ENCODE results near the gene CAP2. TPM values are rescaled to one million over a fixed set of nuclear protein-coding genes. Genes with fewer than 3 reads are reported as not detected.
A peak's percentile ranks its signal among the peaks of the same experiment; 100 is the strongest.

The CAP2 gene
- total and polyA plus RNA-seq, 12 donors = 1.3 to 21.9 (median 11.9) TPM

DNA sequence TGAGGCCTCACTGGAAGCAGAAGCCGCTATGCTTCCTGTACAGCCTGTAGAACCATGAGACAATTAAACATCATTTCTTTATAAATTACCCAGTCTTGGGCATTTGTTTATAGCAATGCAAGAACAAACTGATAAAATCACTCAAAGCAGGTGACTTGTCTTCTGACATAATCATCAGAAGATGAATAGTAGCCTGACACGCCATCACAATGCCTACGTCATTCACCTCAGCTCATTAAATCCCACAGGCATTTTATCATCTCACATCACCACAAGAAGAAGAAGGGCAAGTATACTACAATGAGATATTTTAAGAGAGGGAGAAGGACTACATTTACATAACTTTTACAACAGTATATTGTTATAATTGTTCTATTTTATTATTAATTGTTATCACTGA is 3.1 kb upstream of the CAP2 start:
- peaks cover 7 to 23% of the 10 kb centered on the region in 2 donors for H3K4me1 ChIP-seq (replicated peaks in 1 of 2)
- TF ChIP-seq, protein P1, sequence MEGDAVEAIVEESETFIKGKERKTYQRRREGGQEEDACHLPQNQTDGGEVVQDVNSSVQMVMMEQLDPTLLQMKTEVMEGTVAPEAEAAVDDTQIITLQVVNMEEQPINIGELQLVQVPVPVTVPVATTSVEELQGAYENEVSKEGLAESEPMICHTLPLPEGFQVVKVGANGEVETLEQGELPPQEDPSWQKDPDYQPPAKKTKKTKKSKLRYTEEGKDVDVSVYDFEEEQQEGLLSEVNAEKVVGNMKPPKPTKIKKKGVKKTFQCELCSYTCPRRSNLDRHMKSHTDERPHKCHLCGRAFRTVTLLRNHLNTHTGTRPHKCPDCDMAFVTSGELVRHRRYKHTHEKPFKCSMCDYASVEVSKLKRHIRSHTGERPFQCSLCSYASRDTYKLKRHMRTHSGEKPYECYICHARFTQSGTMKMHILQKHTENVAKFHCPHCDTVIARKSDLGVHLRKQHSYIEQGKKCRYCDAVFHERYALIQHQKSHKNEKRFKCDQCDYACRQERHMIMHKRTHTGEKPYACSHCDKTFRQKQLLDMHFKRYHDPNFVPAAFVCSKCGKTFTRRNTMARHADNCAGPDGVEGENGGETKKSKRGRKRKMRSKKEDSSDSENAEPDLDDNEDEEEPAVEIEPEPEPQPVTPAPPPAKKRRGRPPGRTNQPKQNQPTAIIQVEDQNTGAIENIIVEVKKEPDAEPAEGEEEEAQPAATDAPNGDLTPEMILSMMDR (IDR thresholded peaks at IDR 0.05) = no peak
- TF ChIP-seq POLR2A (IDR thresholded peaks at IDR 0.05) = no peak
- DNase-seq = no peak
- no peaks in the 10 kb centered on the region for H3K36me3 ChIP-seq (replicated peaks in 1 of 2)
- WGBS, 4 donors = 90 to 97% (median 93%) methylated on average over 3 of the region's 3 CpGs
- no peaks in the 10 kb centered on the region for H3K9me3 ChIP-seq (replicated peaks in 1 of 3)
- intact Hi-C loops (cut with DNase I) = no loop called here
- H3K27ac ChIP-seq = no peak overlapping the region
- no peaks in the 10 kb centered on the region for H3K27me3 ChIP-seq
- no peak overlapping the region for H3K4me3 ChIP-seq

- intact Hi-C loops (cut with DNase I) = no loop called here
- H3K4me1 ChIP-seq (replicated peaks in 1 of 2) = peaks cover 11 to 25% of the 10 kb centered on the region in 2 donors
- H3K4me3 ChIP-seq = no peak overlapping the region
- no peak overlapping the region for H3K27ac ChIP-seq
- no peaks in the 10 kb centered on the region for H3K36me3 ChIP-seq (replicated peaks in 1 of 2)
- H3K9me3 ChIP-seq (replicated peaks in 1 of 3) = no peaks in the 10 kb centered on the region
- 87 to 97% (median 95%) methylated on average over 2 of the region's 2 CpGs for WGBS, 4 donors
- TF ChIP-seq, protein P1 (IDR thresholded peaks at IDR 0.05) = no peak
- TF ChIP-seq POLR2A (IDR thresholded peaks at IDR 0.05) = no peak
- no peaks in the 10 kb centered on the region for H3K27me3 ChIP-seq
- no peak for DNase-seq
Observed at GRCh38 chr6:17391976-17392375, 1.4 kb upstream of the CAP2 start.

GRCh38 chr6:17393892-17394631 is 667 bp downstream of the CAP2 start:
- Histone ChIP-seq H3K9me3 (replicated peaks in 1 of 3) (no peaks in the 10 kb centered on the region), H3K36me3 (replicated peaks in 1 of 2) (no peaks in the 10 kb centered on the region), H3K4me1 (replicated peaks in 1 of 2) (peaks cover 11 to 25% of the 10 kb centered on the region in 2 donors), H3K27ac (peak overlapping the region; percentile 38 to 87 (median 76)), H3K27me3 (no peaks in the 10 kb centered on the region), H3K4me3 (peak overlapping the region in 3 of 4 donors; percentile 22 to 74 (median 67))
- peak; percentile 52 to 75 (median 71) for DNase-seq
- 1 to 2% (median 1%) methylated on average over 11 to 50 of the region's 55 CpGs for WGBS, 4 donors
- intact Hi-C loops (cut with DNase I) = no loop called here
- TF ChIP-seq, protein P1 (IDR thresholded peaks at IDR 0.05) = no peak
- peak in 1 of 2 donors; percentile 69 for TF ChIP-seq POLR2A (IDR thresholded peaks at IDR 0.05)

- H3K27me3 ChIP-seq = no peaks in the 10 kb centered on the region
- H3K27ac ChIP-seq = no peak overlapping the region
- no peak overlapping the region for H3K4me3 ChIP-seq
- H3K36me3 ChIP-seq (replicated peaks in 1 of 2) = no peaks in the 10 kb centered on the region
- no peak for TF ChIP-seq POLR2A (IDR thresholded peaks at IDR 0.05)
- TF ChIP-seq, protein P1 (IDR thresholded peaks at IDR 0.05) = no peak
- no peaks in the 10 kb centered on the region for H3K9me3 ChIP-seq (replicated peaks in 1 of 3)
- WGBS, 4 donors = 48 to 70% (median 58%) methylated on average over 1 of the region's 1 CpG
- H3K4me1 ChIP-seq (replicated peaks in 1 of 2) = peaks cover 11 to 25% of the 10 kb centered on the region in 2 donors
- intact Hi-C loops (cut with DNase I) = no loop called here
- no peak for DNase-seq
Observed at GRCh38 chr6:17395112-17395511, 1.7 kb downstream of the CAP2 start.
